Measurements from ENCODE around the gene IDH3B. TPM values are rescaled to one million over a fixed set of nuclear protein-coding genes. Genes with fewer than 3 reads are reported as not detected.

The IDH3B gene
- polyA plus RNA-seq, 1 experiment, result 143 TPM

DNA sequence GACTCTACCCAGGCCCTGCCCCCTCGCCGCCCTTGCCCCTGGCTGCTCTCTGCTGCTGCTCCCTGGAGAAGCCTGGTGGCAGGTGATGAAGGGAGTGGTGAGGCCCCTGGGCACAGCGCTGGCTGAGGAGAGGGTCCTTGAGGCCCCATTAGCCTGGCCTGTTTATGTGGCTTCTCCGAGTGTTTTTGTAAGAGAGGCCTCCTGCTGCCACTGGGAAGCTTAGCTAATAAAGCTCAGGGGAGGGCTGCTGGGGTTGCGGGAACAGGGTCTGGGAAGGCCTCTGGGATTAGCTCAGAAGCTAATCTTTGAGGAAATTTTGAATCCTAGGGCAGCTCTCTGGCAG, 44.0 kb upstream of the IDH3B start:
- no peaks in the 10 kb centered on the region; the same call in none of the 2 replicates for H3K27me3 ChIP-seq (ENCODE audit: control insufficient read depth, insufficient read depth, low read length)
- no peak overlapping the region for H3K4me3 ChIP-seq (ENCODE audit: low read depth, low read length)
- CTCF ChIA-PET, result interaction anchor here (0.6 to 0.7 kb wide), 2 partner anchors 11 to 33 kb away, joined by 3 read pairs; no protein-coding TSS in a partner anchor
- TF ChIP-seq, protein P1, sequence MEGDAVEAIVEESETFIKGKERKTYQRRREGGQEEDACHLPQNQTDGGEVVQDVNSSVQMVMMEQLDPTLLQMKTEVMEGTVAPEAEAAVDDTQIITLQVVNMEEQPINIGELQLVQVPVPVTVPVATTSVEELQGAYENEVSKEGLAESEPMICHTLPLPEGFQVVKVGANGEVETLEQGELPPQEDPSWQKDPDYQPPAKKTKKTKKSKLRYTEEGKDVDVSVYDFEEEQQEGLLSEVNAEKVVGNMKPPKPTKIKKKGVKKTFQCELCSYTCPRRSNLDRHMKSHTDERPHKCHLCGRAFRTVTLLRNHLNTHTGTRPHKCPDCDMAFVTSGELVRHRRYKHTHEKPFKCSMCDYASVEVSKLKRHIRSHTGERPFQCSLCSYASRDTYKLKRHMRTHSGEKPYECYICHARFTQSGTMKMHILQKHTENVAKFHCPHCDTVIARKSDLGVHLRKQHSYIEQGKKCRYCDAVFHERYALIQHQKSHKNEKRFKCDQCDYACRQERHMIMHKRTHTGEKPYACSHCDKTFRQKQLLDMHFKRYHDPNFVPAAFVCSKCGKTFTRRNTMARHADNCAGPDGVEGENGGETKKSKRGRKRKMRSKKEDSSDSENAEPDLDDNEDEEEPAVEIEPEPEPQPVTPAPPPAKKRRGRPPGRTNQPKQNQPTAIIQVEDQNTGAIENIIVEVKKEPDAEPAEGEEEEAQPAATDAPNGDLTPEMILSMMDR (IDR thresholded peaks at IDR 0.05; ENCODE audit: insufficient read depth, low read depth, low read length), result no peak
- DNase-seq (ENCODE audit: low read depth), result no peak
- no peaks in the 10 kb centered on the region for H3K36me3 ChIP-seq (ENCODE audit: control insufficient read depth, insufficient read depth, low read length)
- POLR2A ChIA-PET, result no interaction called here

DNA sequence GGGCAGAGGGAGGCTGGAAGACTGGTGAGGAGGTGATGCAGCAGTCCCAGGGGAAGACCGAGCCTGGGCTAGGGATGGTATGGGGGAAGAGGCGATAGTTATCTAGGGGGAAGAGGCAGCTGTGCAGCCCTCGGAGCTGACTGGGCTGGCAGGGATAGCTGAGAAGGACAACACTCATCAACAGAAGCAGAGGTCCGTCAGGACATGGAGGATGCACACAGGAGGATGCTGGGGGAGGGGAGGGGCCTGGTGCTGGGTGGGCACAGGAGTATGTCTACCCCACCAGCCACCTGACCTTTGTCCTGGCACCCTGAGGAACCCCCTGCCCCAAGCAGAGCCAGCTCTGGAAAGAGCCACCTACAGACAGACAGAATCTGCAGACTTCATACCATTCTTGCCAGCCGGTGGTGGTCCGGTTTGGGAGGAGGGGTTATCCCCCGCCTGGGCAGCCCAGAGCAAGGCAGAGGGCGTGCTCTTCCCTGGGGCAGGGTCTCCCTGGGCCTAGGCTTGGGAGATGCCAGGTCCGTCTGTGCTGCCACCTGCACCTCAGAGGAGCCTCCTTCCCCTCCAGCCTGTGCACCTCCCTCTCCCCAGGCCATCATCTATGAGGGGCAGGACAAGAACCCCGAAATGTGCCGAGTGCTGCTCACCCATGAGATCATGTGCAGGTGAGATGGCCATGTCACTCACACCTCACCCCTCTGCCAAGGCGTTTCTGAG, 43.5 kb upstream of the IDH3B start:
- no peaks in the 10 kb centered on the region; the same call in none of the 2 replicates for H3K27me3 ChIP-seq (ENCODE audit: control insufficient read depth, insufficient read depth, low read length)
- POLR2A ChIA-PET, result interaction anchor here (0.6 kb wide), 1 partner anchor 54 kb away, joined by 8 read pairs; no protein-coding TSS in a partner anchor
- H3K36me3 ChIP-seq (ENCODE audit: control insufficient read depth, insufficient read depth, low read length), result no peaks in the 10 kb centered on the region
- no peak overlapping the region for H3K4me3 ChIP-seq (ENCODE audit: low read depth, low read length)
- CTCF ChIA-PET, result interaction anchor here (1.1 to 1.3 kb wide), 2 partner anchors 35 to 61 kb away, joined by 3 read pairs; no protein-coding TSS in a partner anchor
- TF ChIP-seq, protein P1 (IDR thresholded peaks at IDR 0.05; ENCODE audit: insufficient read depth, low read depth, low read length), result no peak
- no peak for DNase-seq (ENCODE audit: low read depth)

DNA sequence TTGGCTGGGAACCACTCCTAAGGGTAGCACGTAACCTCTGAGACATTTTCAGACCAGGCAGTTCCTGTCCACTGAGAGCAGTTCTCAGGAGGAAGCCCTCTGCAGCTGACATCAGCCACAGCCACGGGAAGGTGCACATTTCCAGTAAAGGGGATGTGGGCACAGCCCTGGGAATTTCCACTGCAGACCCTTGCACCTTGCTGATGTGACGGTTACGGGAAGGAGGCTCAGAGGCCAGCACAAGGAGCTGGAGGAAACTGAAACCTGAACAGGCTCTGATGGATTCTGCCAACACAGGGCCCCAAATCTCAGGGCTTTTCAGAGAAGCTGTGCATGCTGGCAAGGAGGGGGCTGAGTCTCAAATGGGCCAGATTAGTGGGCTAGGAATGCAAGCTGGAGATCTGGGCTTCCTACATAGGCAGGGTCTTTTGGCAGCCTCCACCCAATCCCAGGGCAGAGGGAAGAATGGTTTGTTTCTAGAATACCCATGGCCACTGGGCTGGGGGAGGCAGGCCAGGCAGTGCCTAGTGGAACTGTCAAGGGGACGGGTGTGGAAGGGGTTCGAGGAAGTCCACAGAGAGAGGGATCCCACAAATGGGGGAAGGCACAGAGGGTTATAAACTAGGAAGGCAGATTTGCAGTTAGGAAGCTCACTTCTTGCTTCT, 42.8 kb upstream of the IDH3B start:
- ChIA-PET POLR2A (interaction anchor here (0.6 kb wide), 1 partner anchor 55 kb away, joined by 8 read pairs; no protein-coding TSS in a partner anchor), CTCF (interaction anchor here (1.1 to 1.3 kb wide), 2 partner anchors 35 to 60 kb away, joined by 3 read pairs; no protein-coding TSS in a partner anchor)
- no peak for DNase-seq (ENCODE audit: low read depth)
- H3K36me3 ChIP-seq (ENCODE audit: control insufficient read depth, insufficient read depth, low read length), result no peaks in the 10 kb centered on the region
- no peak overlapping the region for H3K4me3 ChIP-seq (ENCODE audit: low read depth, low read length)
- H3K27me3 ChIP-seq (ENCODE audit: control insufficient read depth, insufficient read depth, low read length), result no peaks in the 10 kb centered on the region; the same call in none of the 2 replicates
- TF ChIP-seq, protein P1 (IDR thresholded peaks at IDR 0.05; ENCODE audit: insufficient read depth, low read depth, low read length), result no peak

DNA sequence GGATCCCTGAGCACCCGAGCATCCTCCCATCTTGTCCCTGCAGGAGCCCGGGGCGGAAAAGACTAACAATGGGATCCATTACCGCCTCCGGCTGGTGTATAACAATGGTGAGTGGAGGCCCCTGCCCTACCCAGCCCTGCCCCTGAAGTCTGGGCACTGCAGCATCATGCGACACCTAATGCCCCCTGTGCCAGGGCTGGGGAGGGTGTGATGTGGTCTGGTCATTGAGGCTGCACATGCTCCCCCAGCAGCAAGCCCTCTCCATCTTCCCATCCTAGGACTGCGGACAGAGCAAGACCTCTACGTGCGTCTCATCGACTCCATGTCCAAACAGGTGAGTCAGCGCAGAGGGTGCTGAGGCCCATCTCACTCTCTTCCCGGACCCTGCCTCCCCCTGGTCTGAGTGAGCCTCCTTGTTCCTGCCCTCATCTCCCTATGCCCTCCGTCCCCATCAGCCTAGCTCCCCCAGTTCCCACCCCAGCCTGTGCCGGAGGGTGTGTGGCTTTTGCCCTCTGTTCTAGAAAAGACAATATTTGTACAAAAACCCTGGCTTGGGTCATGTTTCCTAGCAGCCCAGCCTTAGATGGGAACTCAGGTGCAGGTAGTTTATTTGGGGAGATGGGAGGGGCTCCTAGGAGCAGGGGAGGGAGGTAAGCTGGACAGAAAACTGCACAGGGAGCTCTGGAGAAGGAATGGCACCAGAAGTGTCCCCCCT, 42.1 kb upstream of the IDH3B start:
- POLR2A ChIA-PET, result no interaction called here
- H3K27me3 ChIP-seq (ENCODE audit: control insufficient read depth, insufficient read depth, low read length), result peaks cover 3% of the 10 kb centered on the region
- TF ChIP-seq, protein P1 (IDR thresholded peaks at IDR 0.05; ENCODE audit: insufficient read depth, low read depth, low read length), result no peak
- no peak overlapping the region for H3K4me3 ChIP-seq (ENCODE audit: low read depth, low read length)
- no peaks in the 10 kb centered on the region for H3K36me3 ChIP-seq (ENCODE audit: control insufficient read depth, insufficient read depth, low read length)
- no peak for DNase-seq (ENCODE audit: low read depth)
- CTCF ChIA-PET, result interaction anchor here (1.1 kb wide), 1 partner anchor 59 kb away, joined by 3 read pairs; no protein-coding TSS in a partner anchor
